Fibroblast of villous mesenchyme (primary cell): ENCODE measurements around the gene YAE1. TPM values are rescaled to one million over a fixed set of nuclear protein-coding genes. Genes with fewer than 3 reads are reported as not detected.
A peak's percentile ranks its signal among the peaks of the same experiment; 100 is the strongest.

ENCODE experiments used
- DNase-seq: peaks from one replicate; pipeline ENCODE4 v3.0.0-alpha.2; 2010; ENCODE audit warnings: low read depth
- H3K4me3 ChIP-seq: 2 replicates; pipeline ENCODE4 v1.5.1; 2011; ENCODE audit warnings: low read depth, mild to moderate bottlenecking, low read length
- total RNA-seq: library from RNA; depleted of rRNA; stranded (reverse); fragments of >200 nt; gene quantifications from 2 replicates; pipeline ENCODE4 v1.2.3, GENCODE V29; 2012
- TF ChIP-seq, protein P1 (sequence below): IDR thresholded peaks from 2 replicates; pipeline ENCODE4 v1.5.1; 2012; ENCODE audit warnings: low read depth, mild to moderate bottlenecking, low read length; ENCODE audit not compliant: insufficient read depth

YAE1 gene
- total RNA-seq, 1 donor: 56.6 TPM

- DNase-seq: no peak
- TF ChIP-seq, protein P1, sequence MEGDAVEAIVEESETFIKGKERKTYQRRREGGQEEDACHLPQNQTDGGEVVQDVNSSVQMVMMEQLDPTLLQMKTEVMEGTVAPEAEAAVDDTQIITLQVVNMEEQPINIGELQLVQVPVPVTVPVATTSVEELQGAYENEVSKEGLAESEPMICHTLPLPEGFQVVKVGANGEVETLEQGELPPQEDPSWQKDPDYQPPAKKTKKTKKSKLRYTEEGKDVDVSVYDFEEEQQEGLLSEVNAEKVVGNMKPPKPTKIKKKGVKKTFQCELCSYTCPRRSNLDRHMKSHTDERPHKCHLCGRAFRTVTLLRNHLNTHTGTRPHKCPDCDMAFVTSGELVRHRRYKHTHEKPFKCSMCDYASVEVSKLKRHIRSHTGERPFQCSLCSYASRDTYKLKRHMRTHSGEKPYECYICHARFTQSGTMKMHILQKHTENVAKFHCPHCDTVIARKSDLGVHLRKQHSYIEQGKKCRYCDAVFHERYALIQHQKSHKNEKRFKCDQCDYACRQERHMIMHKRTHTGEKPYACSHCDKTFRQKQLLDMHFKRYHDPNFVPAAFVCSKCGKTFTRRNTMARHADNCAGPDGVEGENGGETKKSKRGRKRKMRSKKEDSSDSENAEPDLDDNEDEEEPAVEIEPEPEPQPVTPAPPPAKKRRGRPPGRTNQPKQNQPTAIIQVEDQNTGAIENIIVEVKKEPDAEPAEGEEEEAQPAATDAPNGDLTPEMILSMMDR: no peak
Observed at GRCh38 chr7:39550411-39550810, 15.8 kb upstream of the YAE1 start.

DNA sequence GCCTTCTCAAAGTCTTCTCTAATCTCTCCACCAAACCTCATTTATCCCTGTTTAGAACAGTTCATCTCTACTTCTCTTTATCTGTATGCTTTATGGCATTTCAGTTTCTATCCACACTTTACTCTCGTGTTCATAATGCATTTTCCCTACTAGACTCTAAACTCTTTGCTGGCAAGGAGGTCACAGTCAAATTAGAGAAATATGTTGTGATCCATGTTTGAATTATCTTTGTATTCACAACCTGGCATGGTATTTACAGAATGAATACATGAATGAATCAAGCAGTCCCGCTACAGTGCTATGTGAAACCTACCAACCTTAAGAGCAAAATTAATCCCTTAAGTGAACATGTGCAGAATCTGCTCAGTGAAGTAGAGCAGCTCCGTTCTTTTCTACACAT is 12.8 kb upstream of the YAE1 start:
- no peak overlapping the region for H3K4me3 ChIP-seq
- TF ChIP-seq, protein P1: no peak
- DNase-seq: no peak

More at GRCh38 chr7:39550411-39550810, 15.8 kb upstream of the YAE1 start:
- no peak overlapping the region for H3K4me3 ChIP-seq

DNA sequence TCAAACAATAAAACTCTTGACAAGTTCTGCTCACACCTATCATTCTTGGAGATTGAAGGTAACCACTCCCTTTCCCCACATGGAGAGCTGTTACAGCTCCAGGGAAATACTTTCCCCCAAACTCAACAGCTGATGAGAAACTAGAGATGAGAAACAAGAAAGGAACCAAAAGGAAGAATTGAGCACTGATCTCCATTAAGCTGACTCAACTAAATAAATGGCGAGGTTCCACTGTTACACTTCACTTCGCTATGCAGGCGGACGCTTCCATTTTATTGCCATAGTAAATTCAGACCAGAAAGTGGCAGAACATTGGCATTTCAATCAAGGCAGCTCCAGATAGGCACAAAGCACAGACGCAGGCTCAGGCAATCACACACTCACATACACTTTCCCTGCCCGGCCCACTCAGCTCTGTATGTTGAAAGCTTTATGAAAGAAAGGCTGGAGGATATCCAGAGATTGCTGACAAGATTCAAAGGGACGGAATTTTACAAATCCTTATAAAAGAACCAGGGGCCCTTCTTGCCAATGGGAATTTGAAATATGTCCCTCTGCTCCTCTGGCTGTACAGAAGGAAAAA is 11.5 kb upstream of the YAE1 start:
- H3K4me3 ChIP-seq: no peak overlapping the region
- DNase-seq: peak; percentile 34
- TF ChIP-seq, protein P1: no peak

DNA sequence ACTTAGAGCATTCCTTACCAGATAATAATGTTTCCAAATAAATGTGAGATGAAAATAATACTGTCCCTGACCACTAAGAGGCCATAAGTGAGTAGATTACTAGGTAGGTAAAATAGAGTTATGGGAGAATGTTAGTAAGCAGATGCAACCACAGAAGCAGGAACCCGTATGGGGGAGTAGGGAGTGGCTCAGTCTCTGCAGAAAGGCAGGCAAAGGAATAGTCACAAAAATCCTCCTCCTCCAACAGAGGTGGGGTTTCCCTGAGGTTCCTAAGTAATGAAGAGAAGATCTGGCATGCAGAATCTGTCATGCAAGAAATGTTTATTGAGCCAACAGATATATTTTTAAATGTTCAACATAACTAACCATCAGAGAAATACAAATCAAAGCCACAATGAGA is 9.0 kb upstream of the YAE1 start:
- DNase-seq: no peak
- TF ChIP-seq, protein P1: no peak
- H3K4me3 ChIP-seq: no peak overlapping the region

- TF ChIP-seq, protein P1: no peak
- H3K4me3 ChIP-seq: no peak overlapping the region
- no peak for DNase-seq
Observed at GRCh38 chr7:39557911-39558310, 8.3 kb upstream of the YAE1 start.

DNA sequence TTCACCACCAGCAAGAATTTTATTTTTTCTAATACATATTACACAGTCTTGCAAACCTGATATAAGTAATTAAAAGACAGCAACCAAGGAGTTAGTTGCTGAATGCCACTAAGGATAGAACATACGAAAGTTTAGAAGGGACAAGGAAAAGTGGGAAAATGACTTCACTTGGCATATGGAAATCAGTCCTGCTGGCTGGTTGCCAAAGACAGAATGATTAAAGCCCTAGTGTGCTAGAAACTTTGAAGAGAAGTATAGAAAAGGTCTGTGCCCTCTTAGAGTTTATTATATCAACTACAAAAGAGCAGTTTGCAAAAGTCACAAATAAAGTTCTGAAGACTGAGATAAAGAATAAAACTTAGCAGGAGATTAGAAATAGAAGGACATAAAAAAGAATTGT is 5.8 kb upstream of the YAE1 start:
- no peak for DNase-seq
- TF ChIP-seq, protein P1: no peak
- H3K4me3 ChIP-seq: no peak overlapping the region

DNA sequence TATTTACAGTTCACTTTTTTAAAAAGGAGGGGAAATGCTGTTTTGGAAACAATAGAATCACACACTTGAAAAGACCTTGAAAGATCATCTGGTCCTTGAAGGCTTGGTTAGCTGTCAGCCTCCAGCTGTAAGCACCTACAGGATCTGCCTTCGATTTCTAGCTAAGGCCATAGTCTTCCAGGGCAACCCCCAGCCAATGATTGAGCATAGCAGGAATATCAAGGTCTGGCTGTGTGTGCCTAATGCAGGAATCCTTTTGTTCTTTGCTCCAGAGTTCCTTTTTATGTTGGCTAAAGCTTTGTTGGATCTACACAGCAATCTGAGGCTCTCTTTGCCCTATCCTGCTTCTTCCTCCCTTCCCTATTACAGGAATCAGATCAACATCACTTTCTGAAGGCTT is 5.2 kb upstream of the YAE1 start:
- TF ChIP-seq, protein P1: no peak
- H3K4me3 ChIP-seq: no peak overlapping the region
- no peak for DNase-seq
